NCI-H146 (cell line): ENCODE results near the gene APOBEC2.
"Not testable (repeated sequence)": the region's sequence is repeated elsewhere in the genome, so short reads cannot be mapped to it uniquely, and the experiment has no call there.

Experiments used
- DNase-seq: peaks from one replicate; lab custom pipeline; 2025; lab: John Stamatoyannopoulos, UW

APOBEC2 gene

DNA sequence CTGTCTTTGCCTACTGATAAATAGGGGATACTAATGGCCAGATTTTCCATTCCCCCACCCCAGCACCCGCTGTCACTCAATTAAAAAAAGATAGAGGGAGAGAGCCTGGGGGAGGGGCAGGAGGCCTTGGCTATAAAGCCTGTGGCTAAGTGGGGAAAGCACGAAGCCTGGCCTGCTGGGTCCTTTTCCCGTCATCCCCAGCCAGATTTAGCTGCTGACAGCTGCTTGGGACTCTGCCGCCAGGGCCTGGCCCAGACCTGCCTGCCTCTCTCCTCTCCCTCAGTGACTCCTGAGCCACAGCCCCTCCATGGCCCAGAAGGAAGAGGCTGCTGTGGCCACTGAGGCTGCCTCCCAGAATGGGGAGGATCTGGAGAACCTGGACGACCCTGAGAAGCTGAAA is at the start of gene APOBEC2:
Gene APOBEC2, plus strand, starts transcription at position 162 of the 400 bp plus-strand sequence. Its CDS starts 146 bp downstream, at position 308.
- DNase-seq = peak; percentile 26

DNA sequence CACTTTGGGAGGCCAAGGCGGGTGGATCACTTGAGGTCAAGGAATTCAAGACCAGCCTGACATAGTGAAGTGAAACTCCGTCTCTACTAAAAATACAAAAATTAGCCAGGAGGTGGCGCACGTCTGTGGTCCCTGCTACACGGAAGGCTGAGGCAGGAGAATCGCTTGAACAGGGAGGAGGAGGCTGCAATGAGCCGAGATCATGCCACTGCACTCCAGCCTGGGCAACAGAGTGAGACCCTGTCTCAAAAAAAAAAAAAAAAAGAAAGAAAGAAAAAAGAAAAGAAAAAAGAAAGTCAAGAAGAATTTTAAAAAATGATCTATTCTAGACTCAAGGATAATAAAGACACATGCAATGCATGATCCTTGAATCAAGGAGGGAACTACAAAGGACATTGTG is 46.8 kb upstream of the APOBEC2 start:
- peak; percentile 73 for DNase-seq

DNA sequence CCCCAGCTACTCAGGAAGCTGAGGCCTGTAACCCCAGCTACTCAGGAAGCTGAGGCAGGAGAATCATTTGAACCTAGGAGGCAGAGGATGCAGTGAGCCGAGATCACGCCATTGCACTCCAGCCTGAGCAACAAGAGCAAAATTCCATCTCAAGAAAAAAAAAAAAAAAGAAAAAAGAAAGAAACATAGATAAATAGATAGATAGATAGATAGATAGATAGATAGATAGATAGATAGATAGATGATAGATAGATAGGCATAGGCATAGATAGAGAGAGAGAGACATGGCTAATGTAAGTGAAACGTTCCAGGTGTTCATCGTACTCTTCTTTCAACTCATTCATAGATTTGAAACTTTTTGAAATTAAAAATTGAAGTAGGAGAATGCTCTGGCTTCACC is 46.0 kb upstream of the APOBEC2 start:
- DNase-seq = not testable (repeated sequence)

DNA sequence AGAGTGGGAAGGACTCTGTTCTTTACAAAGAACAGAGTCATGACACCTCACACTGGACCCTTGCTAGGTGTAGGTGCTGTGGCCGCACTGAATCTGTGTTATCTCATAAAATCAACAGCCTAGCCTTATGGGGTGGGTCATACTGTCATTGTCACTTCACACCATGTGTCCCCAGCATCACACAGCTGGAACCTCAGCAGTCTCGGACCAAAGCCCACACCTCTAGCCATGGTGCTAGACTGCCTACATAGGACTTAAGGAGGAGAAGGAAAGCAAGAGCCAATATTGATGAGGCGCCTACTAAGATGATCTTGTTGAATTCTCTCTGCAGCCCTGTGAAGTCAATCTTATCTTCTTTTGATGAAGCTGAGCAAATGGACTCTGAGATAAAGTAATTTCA is 45.0 kb upstream of the APOBEC2 start:
- DNase-seq = no peak

DNA sequence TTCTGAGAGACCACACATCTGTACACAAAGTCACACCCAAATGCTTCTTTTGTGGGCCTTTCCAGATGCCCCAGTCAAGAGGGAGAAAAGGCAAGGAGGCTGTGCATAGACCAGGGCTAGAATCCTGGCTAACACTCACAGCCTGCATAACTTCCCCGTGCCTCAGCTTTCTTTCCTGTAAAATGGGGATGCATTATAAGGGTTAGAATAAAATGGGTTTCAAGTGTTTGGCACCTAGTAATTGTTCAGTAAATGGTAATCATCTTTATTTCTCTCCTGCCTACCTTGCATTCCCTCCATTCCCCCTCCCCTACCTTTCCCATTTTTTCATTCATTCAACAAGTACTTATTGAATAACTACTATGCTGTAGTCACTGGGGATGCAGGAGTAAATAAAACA is 43.3 kb upstream of the APOBEC2 start:
- DNase-seq = no peak

DNA sequence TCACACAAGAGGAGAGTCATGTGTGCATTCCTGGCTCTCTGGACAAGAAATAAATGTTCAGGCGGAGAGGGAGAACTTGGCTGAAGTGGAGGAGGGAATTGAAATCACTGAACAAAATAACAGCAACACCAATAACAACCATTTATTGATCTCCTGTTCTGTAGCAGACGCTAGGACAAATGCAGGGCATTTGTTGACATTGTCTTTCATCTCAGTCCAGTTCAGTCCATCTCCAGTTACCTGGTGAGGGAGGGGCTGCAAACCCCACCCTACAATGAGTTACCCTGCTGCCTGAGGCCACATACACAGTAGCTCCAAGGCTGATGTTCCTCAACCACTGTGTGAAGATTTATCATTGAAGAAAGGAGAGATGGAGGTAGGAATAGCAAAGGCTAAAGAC is 41.3 kb upstream of the APOBEC2 start:
- peak; percentile 43 for DNase-seq

DNA sequence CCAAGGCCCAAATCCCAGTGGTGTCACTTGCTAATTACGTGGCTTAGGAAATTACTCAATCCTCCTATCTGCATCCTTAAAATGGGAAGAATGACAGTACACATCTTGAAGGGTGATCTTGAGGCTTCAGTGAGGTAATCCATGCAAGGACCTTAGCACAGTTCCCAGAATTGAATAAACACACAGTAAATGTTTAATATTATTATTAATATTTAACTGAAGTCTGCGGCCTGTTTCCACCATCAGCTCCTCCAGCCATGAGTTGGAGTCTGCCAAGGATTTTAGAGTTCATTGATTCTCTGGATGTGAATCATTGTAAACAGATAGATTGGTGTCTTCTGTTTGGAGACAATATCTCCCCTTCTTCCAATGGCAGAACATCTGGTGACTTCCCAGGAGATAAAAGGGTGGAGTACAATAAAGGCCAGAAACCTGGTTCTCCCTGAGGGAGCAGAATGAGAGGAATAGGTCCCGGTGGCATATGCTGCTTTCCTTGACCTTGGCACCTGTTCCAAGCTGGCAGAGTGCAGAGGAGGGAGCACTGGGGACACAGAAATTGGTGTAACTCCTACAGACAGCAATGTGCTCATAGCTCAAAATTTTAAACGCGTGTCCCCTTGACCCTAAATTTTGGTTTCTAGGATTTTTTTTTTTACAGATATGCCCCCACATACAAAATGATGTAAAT is 39.4 kb upstream of the APOBEC2 start:
- DNase-seq = no peak

DNA sequence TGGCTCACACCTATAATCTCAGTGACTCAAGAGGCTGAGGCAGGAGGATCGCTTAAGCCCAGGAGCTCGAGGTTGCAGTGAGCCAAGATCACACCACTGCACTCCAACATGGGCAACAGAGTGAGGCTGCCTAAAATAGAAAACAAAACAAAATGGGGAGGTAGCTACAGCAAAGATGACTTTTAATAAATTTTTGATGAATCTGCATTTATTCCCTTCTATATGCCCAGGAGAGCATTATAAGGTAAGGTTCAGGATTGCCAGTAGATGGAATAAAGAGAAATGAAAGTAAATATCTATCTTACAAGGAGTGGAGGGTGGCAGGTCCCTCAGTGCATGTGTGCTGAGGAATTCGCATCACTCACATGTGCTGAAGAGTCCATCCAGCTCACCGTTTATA is 38.2 kb upstream of the APOBEC2 start:
- DNase-seq = no peak

DNA sequence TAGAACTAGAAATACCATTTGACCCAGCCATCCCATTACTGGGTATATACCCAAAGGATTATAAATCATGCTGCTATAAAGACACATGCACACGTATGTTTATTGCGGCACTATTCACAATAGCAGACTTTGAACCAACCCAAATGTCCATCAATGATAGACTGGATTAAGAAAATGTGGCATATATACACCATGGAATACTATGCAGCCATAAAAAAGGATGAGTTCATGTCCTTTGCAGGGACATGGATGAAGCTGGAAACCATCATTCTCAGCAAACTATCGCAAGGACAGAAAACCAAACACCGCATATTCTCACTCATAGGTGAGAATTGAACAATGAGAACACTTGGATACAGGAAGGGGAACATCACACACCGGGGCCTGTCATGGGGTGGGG is 37.1 kb upstream of the APOBEC2 start:
- not testable (repeated sequence) for DNase-seq

DNA sequence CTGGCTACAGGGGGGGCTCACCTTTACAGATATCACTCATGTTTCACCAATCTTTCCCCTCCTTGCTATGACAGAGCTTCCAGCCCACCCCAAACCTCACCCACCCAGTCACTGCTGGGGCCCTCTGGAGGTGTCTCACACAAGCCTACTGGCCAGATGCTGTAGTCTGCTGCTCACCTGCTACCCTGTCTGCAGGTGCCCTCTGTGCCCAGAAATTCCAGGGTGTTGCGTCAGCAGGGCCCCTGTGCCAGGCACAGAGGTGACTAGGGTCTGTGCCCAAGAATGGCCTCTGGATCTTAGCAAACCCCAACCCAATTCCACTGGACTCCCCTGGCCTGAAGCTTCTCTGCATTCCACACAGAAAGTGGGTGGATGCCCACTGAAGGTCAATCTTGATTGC is 35.3 kb upstream of the APOBEC2 start:
- DNase-seq = no peak

DNA sequence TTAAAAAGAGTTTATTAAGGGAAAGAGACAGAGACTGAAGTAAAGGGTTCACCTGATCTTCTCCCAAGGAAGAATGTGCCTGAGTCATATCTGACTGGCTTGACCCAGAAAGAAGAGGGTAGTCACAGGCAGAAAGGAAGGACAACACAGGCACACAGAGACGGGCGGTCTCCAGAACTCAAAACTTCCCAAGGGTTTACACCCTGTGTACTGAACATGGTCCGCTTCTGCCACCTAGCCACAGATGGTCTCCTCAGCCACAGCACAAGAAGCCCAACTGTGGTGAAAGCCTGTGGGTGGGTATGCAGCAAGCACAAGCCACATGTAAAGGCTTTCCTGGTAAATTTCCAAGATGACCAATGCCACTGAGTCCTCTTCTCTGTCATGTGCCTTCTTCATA is 31.2 kb upstream of the APOBEC2 start:
- DNase-seq = peak; percentile 35

DNA sequence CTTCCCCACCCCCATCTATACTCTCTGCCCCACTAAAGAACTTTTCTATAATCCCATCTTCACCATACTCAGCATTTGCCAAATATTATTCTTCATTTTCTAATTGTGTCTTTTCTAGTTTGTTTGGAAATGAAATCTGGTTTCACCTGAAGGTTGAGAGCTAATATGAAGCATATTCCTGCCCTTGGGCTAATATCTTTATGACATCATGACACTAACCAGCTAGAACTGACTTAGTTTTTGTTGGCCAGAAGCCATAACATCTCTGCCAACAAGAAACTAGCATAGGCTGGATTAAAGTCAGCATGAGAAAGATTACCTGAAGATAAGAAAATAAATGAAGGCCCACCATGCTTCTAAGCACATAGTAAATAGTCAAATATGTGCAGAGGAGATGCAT is 30.7 kb upstream of the APOBEC2 start:
- peak; percentile 46 for DNase-seq

DNA sequence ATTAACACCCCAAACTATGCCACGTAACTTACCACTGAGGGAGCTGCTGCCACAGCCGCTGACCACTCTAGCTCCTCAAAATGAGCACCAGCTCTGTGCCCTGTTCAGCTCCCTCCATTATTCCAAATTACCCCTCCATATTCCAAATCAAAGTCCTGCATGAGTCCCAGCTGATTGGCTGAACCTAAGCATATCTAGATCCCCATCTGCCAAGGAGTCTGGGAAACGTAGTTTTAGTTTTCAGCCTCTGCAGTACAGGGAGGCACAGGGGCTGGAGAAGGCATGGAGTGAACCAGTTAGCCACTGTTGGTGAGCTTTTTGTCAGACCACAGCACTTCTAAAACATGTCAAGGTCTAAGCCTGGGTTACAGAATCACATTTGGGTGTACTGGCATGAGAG is 29.9 kb upstream of the APOBEC2 start:
- no peak for DNase-seq

DNA sequence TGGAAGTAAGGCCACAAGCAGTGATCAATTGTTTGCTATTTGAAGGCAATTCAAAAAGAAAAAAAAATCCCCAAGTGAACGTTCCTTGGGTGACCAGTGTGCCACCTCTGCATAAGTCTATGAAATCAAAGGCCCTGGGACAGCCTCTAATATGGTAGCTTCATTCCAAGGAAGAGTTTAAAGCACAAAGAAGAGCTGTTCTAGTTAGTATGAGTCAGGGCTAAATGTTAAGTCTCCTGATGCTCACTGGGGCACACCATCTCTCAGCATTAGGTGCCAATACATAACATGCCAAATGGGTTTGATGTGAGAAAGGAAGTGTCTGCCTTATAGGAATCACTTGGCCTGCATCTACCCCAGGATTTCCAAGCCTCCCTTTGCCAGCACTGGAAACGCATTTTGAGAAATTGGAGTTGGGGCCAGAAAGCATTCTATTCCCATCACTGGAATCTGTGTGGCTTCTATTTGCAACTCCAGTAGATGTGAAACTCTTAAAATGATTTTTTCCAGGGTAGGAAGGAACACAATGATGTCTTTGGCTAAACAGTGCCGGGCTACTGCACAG is 27.0 kb upstream of the APOBEC2 start:
- DNase-seq = no peak

DNA sequence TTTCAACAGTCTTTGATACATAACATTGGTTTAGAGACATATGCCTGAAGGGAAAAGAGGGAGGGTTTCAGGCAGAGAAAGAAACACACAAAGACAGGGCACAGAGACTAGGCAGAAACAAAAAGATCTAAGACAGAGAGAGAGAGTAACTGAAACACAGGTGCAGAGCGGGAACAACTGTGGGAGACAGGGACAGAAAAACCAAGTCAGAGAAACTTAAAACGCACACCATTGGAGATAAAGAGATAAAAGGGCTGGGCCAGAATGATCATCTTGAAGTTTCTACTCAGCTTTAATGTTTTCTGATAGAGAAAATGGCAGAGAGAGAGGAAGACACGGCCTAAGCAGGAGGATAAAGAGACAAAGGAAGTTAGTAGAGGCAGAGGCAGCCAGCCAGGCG is 25.8 kb upstream of the APOBEC2 start:
- no peak for DNase-seq

DNA sequence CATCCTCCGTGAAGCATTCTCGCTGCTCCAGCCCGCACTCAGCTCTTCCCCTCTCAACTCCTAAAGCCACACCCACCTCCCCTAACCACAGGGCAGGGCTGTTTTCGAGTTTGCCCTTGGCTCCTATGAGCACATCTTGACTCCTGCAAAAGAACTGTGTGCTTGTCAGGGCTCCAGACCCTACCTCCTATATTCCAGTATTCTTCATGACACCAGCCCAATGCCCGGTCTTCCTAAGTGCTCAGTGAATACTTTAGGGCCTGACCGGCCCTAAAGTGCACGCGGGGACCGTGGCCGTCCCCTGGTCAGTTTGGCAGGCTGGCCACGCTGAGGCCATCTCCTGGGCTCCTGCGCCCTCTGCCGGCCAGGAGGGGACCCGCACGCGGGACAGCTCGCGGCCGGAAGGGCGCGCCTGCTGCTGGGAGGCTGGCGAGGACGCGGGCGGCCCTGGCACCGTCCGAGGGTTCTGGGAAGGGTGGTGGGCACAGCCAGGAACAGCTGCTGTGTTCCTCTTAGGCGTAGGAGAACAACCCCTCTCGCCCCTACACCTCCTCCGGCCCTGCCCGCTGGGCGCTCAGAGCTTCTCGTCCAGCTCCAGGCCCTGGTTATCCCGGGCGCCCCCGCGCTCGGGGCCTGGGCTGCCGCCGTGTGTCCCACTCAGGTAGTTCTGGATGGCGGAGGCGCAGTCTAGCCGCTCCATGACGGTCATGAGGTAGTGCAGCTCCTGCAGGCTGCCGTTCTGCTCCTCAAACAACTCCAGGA is 25.0 kb upstream of the APOBEC2 start:
- peak; percentile 90 for DNase-seq

DNA sequence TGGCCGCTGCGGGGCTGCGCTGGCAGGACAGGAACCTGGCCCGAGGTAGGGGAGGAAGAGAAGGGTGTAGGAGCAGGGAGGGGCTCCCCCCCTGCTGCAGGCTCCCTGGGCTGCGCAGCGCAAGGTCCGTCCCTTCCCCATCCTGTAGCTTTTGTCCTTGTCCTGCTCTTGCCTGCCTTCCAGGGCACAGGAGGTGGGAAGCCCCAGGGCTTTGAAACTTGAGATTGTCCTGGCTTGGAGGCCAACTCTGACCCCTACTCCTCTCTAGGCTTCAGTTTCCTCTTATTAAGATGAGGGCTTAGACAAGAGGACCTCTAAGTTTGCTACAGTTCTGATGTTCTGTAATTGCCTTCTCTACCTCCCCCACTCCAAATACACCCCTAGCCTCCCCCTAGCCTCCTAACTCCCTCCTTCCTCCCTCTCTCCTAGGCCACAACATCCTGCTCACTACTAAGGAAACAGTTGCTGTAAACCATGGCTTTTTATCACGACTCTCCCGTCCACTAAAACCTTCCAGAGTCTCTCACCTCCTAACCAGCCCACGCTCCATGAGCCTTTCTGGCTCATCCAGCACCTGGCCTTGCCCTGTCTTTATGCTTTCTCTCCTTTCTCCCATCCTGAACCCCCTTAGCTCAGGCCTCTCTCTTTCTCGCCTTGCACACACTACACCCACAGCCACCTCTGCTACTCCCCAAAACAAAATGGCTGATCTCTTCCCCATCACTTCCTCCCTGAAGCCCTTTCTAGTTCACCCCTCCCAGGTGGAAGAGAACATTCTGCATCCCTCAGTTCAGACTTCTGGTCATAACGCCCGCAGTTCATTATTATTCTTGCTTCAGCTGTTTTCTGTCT is 24.2 kb upstream of the APOBEC2 start:
- peak; percentile 90 for DNase-seq

DNA sequence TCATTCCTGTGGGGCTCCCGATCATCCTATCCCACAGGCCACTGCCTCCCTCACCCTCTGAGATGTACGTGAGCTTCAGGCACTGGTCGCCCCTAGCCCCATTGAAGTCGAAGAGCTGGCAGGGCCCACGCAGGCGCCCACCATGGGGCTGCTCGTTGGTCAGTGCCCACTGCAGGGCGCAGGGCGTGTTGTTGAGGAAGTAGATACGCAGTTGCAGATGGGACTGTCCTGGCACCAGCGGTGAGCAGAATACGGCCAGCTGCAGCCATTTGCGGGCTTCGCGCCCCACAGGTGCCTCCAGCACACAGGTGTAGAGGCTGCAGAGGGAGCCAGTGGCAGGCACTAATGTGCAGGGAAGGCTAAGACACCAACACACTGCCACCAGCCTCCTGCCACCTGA is 20.2 kb upstream of the APOBEC2 start:
- DNase-seq = no peak

DNA sequence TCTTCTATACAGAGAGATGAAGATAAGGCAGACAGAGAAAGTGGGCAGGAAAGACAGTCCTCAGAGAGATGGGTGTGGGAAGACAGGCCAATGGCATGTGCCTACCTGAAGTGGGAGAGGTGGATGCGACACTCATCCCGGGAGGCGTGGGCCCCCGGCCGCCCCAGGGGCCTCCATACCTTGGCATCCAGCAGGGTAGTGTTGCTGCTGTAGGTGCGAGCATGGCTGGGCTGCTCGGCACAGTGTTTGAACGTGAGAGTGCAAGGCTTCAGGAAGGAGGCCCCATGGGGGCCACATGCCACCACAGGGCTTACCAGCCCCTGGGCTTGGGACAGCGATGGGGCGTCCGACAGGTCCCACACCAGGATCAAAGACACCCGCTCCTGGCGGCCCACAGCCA is 19.2 kb upstream of the APOBEC2 start:
- DNase-seq = no peak

DNA sequence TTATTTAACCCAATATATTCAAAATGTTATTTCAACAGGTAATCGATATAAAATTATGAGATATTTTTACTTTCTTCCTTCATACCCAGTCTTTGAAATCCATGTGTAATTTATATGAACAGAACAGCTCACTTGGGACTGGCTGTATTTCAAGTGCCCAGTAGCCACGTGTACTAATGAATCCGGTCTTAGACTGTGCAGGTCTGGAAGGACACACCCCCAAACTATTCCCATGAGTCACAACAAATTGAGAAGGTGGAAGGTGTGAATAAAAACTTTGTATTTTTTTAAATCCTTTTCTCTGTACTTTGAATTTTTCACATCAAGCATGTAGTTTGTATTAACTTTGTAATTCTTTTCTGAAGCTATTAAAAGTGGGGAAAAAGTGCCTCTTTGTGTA is 16.8 kb upstream of the APOBEC2 start:
- DNase-seq = no peak

DNA sequence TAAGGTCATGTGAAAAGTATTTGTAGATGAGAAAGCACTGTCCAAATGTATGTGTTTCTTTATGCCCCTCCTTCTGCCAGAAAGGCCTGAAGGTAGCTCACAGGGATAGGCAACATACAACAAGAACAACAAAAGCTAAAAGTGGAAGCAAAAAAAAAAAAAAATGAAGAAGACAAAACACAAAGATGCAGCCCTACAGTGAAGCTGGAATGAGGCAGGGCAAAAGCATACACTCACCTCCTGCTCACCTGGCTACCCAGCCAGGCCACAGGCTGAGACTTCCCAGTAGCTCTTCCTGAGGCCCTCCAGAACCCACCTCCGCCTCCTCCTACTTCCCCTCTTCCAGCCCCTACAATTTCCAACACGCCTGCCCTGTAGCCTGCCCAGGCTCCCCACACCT is 16.4 kb upstream of the APOBEC2 start:
- DNase-seq = no peak

DNA sequence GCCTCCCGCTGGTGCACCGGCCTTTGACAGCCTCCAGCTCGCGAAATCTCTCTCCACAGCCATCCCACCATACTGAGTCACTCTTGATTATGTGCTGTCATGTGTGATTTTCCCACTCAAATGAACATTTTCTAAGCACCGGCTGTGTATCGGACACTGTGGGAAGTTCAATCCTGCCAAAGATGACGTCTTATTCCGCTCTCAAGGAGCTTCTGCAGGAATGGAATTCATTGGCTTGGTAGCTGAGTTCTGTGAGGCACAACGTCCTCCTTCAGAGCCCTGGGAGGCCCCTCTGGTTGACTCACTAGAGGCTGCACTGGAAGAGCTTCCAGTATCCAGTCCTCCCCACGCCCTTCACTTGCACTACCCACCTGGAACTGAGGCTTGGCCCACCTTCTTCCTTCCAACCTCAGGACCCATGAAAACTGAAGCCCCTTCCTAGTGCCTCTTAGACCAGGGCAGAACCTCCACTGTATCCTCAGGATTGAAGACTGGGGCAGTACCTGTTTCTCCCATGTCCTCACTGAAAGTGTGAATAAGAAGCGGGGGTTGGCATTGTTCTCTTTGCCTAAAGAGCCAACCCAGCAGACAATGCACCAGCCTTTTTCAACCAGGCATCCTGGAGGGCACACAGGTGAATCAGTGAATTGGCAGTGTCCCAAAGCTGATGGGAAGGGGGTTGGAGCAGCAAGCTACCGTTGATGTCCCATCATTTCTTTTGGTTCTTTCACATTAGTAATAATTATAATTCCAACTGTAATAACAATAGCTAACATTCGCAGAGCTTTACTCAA is 15.7 kb upstream of the APOBEC2 start:
- DNase-seq = no peak
